Fibroblast of skin of abdomen (primary cell): ENCODE results near the gene DZIP3. TPM values are rescaled to one million over a fixed set of nuclear protein-coding genes. Genes with fewer than 3 reads are reported as not detected.

Experiments used
- DNase-seq: peaks from one replicate; pipeline ENCODE4 v3.0.0-alpha.2; 2013
- polyA plus RNA-seq, 2 experiments: library from polyadenylated mRNA; unstranded; fragments of 120-200 nt; gene quantifications; one replicate each; pipeline ENCODE4 v1.2.1, GENCODE V29; 2013; ENCODE audit not compliant: insufficient read length in 2 of 2

Gene DZIP3
- 9.8 TPM for polyA plus RNA-seq (2013, experiment 1 of 2; ENCODE audit: insufficient read length)
- polyA plus RNA-seq (2013, experiment 2 of 2; ENCODE audit: insufficient read length) = 9.5 TPM

- DNase-seq = peak; percentile 95
These were observed at the start of gene DZIP3, which contains the start of gene CIP2A for GRCh38 chr3:108589081-108589997. Gene DZIP3 (plus strand): TSS chr3:108589722. CDS start chr3:108605407, 15,685 bp downstream. Gene CIP2A (minus strand): TSS chr3:108589438. CDS start chr3:108589375, 63 bp downstream.

- no peak for DNase-seq
These were observed 43.3 kb upstream of the DZIP3 start for GRCh38 chr3:108546247-108546646.

- no peak for DNase-seq
These were observed 42.8 kb upstream of the DZIP3 start for GRCh38 chr3:108546692-108547091.

GRCh38 chr3:108548304-108548703 lies 41.2 kb upstream of the DZIP3 start:
- DNase-seq = no peak

- no peak for DNase-seq
These were observed 40.6 kb upstream of the DZIP3 start for GRCh38 chr3:108548886-108549285.

- DNase-seq = peak; percentile 39
These were observed 37.0 kb upstream of the DZIP3 start for GRCh38 chr3:108552267-108553159.

- no peak for DNase-seq
These were observed 35.3 kb upstream of the DZIP3 start for GRCh38 chr3:108554229-108554628.

GRCh38 chr3:108554913-108555571 lies 34.5 kb upstream of the DZIP3 start:
- DNase-seq = no peak

GRCh38 chr3:108555966-108556581 lies 33.4 kb upstream of the DZIP3 start:
- DNase-seq = no peak

GRCh38 chr3:108562565-108562964 lies 27.0 kb upstream of the DZIP3 start:
- no peak for DNase-seq

GRCh38 chr3:108564564-108564963 lies 25.0 kb upstream of the DZIP3 start:
- no peak for DNase-seq

- DNase-seq = no peak
These were observed 24.0 kb upstream of the DZIP3 start for GRCh38 chr3:108565506-108565905.

- DNase-seq = no peak
These were observed 22.9 kb upstream of the DZIP3 start for GRCh38 chr3:108566599-108566998.

- no peak for DNase-seq
These were observed 20.2 kb upstream of the DZIP3 start for GRCh38 chr3:108569336-108569735.

GRCh38 chr3:108578064-108578463 lies 11.5 kb upstream of the DZIP3 start:
- DNase-seq = no peak

- DNase-seq = no peak
These were observed 921 bp upstream of the DZIP3 start for GRCh38 chr3:108588601-108589000.

- no peak for DNase-seq
These were observed 439 bp downstream of the DZIP3 start for GRCh38 chr3:108589998-108590323.

GRCh38 chr3:108590460-108590859 lies 938 bp downstream of the DZIP3 start:
- DNase-seq = no peak

GRCh38 chr3:108595321-108595720 lies 5.8 kb downstream of the DZIP3 start:
- no peak for DNase-seq

- no peak for DNase-seq
These were observed 8.9 kb downstream of the DZIP3 start for GRCh38 chr3:108598375-108598774.

- DNase-seq = no peak
These were observed 10.3 kb downstream of the DZIP3 start for GRCh38 chr3:108599677-108600409.
